Gastroesophageal sphincter (tissue), 3 donors: Measurements from ENCODE around the gene CHDH.

Experiments
- CTCF ChIP-seq, 4 experiments: fragments of 200-600 bp in 2 of 4; fragments of 450-650 bp in 2 of 4; sonication (generic) in 1 of 4; IDR thresholded peaks; one replicate each; pipeline ENCODE4 v1.5.1; 2017 to 2019; ENCODE audit warnings: antibody characterized with exemption in 4 of 4, mild to moderate bottlenecking in 2 of 4, moderate library complexity in 2 of 4
- EP300 ChIP-seq: sonication (generic); formaldehyde crosslinking; IDR thresholded peaks from one replicate; pipeline ENCODE4 v1.6.1; 2017; ENCODE audit warnings: antibody characterized with exemption, mild to moderate bottlenecking
- POLR2A ChIP-seq, 2 donors: fragments of 450-650 bp; IDR thresholded peaks; one replicate each; pipeline ENCODE4 v1.6.1; 2017; ENCODE audit warnings: antibody characterized with exemption in 2 of 2, mild to moderate bottlenecking in 2 of 2, moderate library complexity in 1 of 2
- POLR2AphosphoS5 ChIP-seq: sonication (generic); formaldehyde crosslinking; IDR thresholded peaks from one replicate; pipeline ENCODE4 v1.6.1; 2017; ENCODE audit warnings: antibody characterized with exemption

GRCh38 chr3:53776494-53777101 lies 69.6 kb downstream of the CHDH start:
- no peak for TF ChIP-seq CTCF (IDR thresholded peaks at IDR 0.05)
- TF ChIP-seq POLR2A (IDR thresholded peaks at IDR 0.05), result no peak
- TF ChIP-seq POLR2AphosphoS5, result no peak
- no peak for TF ChIP-seq EP300
